ENCODE measurements around the gene EMILIN2.

DNA sequence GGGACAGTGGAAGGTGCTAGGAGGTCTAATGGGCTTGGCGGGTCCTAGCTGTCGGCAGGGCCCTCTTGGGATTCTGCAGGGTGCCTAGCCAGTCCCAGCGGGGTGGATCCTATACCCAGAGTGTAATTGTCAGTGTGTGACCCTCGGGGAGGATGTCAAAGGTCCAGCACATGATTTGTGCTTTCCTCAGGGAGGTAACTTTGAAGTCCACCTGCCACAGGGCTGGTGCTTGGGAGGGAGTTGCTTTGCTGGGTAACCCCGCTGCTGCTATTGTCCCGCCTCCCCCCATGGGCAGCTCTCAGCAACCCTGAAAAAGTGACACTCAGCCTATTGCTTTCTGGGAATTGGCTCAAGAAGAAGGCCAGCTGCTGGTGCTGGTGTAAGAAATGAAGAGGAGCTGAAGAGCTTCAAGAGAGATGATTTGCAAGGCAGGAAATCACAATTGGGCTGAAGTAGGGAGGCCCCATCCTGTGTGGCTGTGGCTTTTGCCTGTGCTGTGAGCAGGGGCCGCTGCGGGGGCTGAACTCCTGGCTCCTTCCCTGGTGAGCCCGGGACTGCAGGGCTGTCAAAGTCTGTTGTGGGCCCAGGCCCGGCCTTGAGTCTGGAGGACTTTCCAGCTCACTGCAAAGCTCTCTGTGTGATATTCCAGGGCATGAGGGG lies 36.4 kb downstream of the EMILIN2 start:
- TF ChIP-seq EP300 (IDR thresholded peaks at IDR 0.05) = no peak
- TF ChIP-seq CTCF (IDR thresholded peaks at IDR 0.05) = no peak
- no peak for TF ChIP-seq POLR2A (IDR thresholded peaks at IDR 0.05)
